Esophagus squamous epithelium (tissue), 5 donors: Measurements from ENCODE around the gene TNNI2. TPM values are rescaled to one million over a fixed set of nuclear protein-coding genes. Genes with fewer than 3 reads are reported as not detected.

ENCODE experiments used
- DNase-seq: peaks from one replicate; lab custom pipeline; 2025; lab: John Stamatoyannopoulos, UW
- H3K27ac ChIP-seq, 4 donors: fragments of 200-600 bp; sonication (generic); one replicate each; pipeline ENCODE4 v1.5.1; 2016 to 2019; ENCODE audit warnings: mild to moderate bottlenecking in 1 of 4
- H3K27me3 ChIP-seq, 4 donors: fragments of 200-600 bp; sonication (generic); 1 replicate in 3 of 4; 2 replicates in 1 of 4; pipeline versions ENCODE4 v1.5.1 to v1.6.0; 2017 to 2021; ENCODE audit warnings: antibody characterized with exemption in 1 of 4
- H3K36me3 ChIP-seq, 3 donors: fragments of 200-600 bp; sonication (generic); one replicate each; pipeline ENCODE4 v1.5.1; 2016 to 2019
- H3K4me1 ChIP-seq, 3 donors: fragments of 200-600 bp; sonication (generic); one replicate each; pipeline ENCODE4 v1.5.1; 2017 to 2019
- H3K4me3 ChIP-seq, 4 donors: fragments of 200-600 bp; sonication (generic); 1 replicate in 3 of 4; 2 replicates in 1 of 4; pipeline ENCODE4 v1.5.1; 2016 to 2019; ENCODE audit warnings: mild to moderate bottlenecking in 2 of 4, moderate library complexity in 1 of 4
- H3K9me3 ChIP-seq, 3 donors: fragments of 200-600 bp; sonication (generic); one replicate each; pipeline ENCODE4 v1.5.1; 2016 to 2019
- POLR2A ChIP-seq, 4 donors: fragments of 450-650 bp; IDR thresholded peaks; one replicate each; pipeline ENCODE4 v1.6.1; 2017; ENCODE audit warnings: antibody characterized with exemption in 4 of 4, mild to moderate bottlenecking in 4 of 4, moderate library complexity in 3 of 4
- WGBS, 2 donors: methylation state at CpG; one replicate each; pipeline ENCODE4 v1.1.5; 2018; 5-methylcytosine and 5-hydroxymethylcytosine counted together
- intact Hi-C: fragments of 100-400 bp; cut with DNase I; formaldehyde crosslinking; loops from one replicate; pipeline ENCODE4 v1.15.0; 2022
- total RNA-seq, 4 donors: library from RNA; depleted of rRNA; stranded (reverse); fragments of >200 nt; gene quantifications; one replicate each; pipeline ENCODE4 v1.1.0, GENCODE V29; 2016
- TF ChIP-seq, protein P1 (sequence below), 6 experiments: fragments of 450-650 bp in 4 of 6; fragments of 200-600 bp in 2 of 6; sonication (generic) in 2 of 6; IDR thresholded peaks; one replicate each; pipeline ENCODE4 v1.5.1; 2016 to 2019; ENCODE audit warnings: antibody characterized with exemption in 6 of 6, mild to moderate bottlenecking in 4 of 6, moderate library complexity in 4 of 6
- donor health status: DM: yes; HTN: yes; CAD: no.

TNNI2 gene
- total RNA-seq, 4 donors from 2014 or later = 14.7 to 23.8 (median 15.0) TPM; not detected in 1

DNA sequence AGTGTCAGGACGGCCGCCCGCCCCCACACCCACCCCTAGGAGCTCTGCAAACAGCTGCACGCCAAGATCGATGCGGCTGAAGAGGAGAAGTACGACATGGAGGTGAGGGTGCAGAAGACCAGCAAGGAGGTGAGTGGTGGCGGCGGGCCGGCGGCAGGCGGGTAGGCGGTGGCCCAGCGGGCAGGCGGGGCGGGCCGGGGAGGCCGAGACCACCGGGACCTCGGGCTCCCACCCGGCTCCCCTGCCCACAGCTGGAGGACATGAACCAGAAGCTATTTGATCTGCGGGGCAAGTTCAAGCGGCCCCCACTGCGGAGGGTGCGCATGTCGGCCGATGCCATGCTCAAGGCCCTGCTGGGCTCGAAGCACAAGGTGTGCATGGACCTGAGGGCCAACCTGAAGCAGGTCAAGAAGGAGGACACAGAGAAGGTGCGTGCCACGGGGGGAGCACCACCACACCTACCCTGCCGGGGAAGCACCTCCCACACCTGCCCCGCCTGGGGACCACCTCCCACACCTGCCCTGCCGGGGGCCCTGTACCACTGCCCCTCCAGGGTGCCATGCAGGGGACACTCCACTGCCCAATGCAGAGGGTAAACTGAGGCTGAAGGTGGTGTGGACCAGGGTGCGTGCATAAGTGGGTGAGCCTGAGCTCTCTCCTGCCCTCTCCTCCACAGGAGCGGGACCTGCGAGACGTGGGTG is 2.1 kb downstream of the TNNI2 start:
- no peak overlapping the region for H3K4me3 ChIP-seq
- no peak for DNase-seq
- intact Hi-C loops = loop anchor here (10.0 kb wide), 1 partner anchor 84 kb away; no protein-coding TSS in a partner anchor
- 81 to 84% methylated on average over 11 to 15 of the region's 37 CpGs for WGBS, 2 donors
- H3K27me3 ChIP-seq = no peaks in the 10 kb centered on the region
- no peaks in the 10 kb centered on the region for H3K9me3 ChIP-seq
- H3K27ac ChIP-seq = peak overlapping the region in 1 of 4 donors; percentile 49
- H3K36me3 ChIP-seq = no peaks in the 10 kb centered on the region
- H3K4me1 ChIP-seq = peaks cover 13 to 99% (median 26%) of the 10 kb centered on the region in 3 donors
- no peak for TF ChIP-seq POLR2A (IDR thresholded peaks at IDR 0.05)
- TF ChIP-seq, protein P1, sequence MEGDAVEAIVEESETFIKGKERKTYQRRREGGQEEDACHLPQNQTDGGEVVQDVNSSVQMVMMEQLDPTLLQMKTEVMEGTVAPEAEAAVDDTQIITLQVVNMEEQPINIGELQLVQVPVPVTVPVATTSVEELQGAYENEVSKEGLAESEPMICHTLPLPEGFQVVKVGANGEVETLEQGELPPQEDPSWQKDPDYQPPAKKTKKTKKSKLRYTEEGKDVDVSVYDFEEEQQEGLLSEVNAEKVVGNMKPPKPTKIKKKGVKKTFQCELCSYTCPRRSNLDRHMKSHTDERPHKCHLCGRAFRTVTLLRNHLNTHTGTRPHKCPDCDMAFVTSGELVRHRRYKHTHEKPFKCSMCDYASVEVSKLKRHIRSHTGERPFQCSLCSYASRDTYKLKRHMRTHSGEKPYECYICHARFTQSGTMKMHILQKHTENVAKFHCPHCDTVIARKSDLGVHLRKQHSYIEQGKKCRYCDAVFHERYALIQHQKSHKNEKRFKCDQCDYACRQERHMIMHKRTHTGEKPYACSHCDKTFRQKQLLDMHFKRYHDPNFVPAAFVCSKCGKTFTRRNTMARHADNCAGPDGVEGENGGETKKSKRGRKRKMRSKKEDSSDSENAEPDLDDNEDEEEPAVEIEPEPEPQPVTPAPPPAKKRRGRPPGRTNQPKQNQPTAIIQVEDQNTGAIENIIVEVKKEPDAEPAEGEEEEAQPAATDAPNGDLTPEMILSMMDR (IDR thresholded peaks at IDR 0.05) = no peak

DNA sequence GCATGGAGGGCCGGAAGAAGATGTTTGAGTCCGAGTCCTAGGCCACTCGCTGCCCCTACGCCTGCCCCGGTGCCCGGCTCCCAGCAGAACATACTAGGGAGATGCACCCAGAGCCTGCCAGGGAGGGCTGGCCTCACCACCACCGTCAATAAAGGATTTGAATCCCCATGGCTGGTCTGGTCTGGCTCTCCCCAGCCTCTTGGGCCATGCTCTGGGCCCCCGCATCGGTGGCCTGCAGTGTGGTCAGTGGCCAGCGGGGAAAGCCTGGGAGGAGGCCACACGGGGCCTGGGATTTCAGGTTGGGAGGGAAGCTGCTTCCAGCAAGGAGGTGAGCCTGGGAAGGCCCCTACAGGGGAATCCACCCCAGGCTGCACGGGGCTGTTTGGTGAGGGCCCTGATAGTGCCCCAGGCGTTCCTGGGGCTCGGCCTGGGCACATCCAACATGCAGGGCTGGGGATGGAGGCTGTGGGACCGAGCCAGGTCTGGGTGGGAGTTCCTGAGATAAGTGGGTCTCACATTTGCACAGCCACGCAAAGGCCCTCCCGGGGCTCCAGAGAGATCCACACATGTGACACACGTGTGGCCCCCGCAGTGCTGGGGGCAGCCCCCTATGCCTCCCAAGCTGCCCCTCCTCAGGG is 2.8 kb downstream of the TNNI2 start:
- peaks cover 13 to 92% (median 26%) of the 10 kb centered on the region in 3 donors for H3K4me1 ChIP-seq
- no peak for DNase-seq
- 94 to 95% methylated on average over 6 to 7 of the region's 19 CpGs for WGBS, 2 donors
- no peak overlapping the region for H3K4me3 ChIP-seq
- H3K36me3 ChIP-seq = no peaks in the 10 kb centered on the region
- H3K27ac ChIP-seq = no peak overlapping the region
- TF ChIP-seq, protein P1 (IDR thresholded peaks at IDR 0.05) = no peak
- TF ChIP-seq POLR2A (IDR thresholded peaks at IDR 0.05) = no peak
- no peaks in the 10 kb centered on the region for H3K27me3 ChIP-seq
- intact Hi-C loops = loop anchor here (10.0 kb wide), 1 partner anchor 83 kb away; no protein-coding TSS in a partner anchor
- H3K9me3 ChIP-seq = no peaks in the 10 kb centered on the region

DNA sequence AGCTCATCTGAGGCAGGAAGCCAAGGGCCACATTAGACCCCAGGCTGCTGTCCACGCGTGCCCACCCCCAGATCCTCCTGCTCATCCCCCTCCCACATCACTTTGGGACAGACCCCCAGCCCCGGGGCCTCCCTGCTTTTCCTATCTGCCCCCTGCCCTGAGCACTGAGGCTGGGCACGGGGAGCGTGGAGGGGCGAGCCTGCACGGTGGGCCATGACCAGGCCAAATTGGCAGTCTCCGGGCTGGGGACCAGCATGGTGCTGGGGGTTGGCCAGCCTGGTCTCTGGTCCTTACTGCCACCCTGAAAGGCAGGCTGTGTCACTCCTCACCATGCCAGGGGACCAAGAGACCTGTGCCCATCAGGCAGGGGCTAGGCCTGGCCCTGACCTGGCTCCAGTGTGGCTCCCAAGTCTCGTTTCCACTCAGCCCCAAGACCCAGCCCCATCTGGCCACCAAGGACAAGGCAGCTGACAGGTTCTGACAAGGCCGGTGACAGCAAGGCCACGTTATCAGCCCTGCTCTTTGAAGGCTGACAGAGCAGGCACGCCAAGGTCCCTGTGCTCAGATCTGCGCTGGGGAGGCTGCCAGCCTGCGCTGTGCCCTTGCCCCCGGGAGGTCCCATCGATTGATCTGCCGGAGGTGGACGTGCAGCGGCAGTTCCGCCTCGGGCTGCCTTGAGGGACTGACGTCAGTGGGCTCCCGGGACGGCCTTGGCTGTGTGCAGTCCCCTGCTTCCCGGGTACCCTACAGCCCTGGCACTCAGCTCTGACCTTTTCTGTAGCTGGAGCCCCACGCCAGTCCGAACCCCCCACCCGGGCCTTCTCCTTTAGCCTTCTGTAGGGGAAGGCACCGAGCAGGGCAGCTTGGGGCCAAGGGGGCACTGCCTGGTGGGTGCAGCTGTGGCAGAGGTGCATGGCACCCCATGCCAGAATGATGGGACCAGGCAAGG is 3.6 kb downstream of the TNNI2 start:
- 49 to 80% methylated on average over 2 to 3 of the region's 29 CpGs for WGBS, 2 donors
- no peak for DNase-seq
- intact Hi-C loops = loop anchor here (10.0 kb wide), 1 partner anchor 82 kb away; no protein-coding TSS in a partner anchor

DNA sequence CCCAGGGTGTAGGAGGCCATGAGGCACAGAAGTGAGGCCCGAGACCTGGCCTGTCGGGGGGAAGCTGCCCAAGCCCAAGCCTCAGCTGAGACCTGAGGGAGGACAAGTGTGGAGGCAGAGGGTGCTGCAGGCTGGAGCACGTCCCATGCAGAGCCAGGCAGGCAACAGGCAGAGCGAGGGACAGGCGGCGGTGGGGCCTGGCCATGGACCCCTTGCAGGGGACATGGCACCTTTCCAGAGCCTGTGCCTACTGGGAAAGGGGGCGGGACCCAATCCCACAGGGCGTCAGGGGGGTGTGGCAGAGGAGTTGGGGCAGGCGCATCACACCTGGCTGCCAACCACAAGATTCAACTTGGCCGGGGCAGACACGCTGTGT is 4.3 kb downstream of the TNNI2 start:
- H3K4me1 ChIP-seq = peaks cover 2 to 78% (median 15%) of the 10 kb centered on the region in 3 donors
- H3K4me3 ChIP-seq = no peak overlapping the region
- WGBS, 2 donors = 42 to 43% methylated on average over 3 to 7 of the region's 11 CpGs
- no peaks in the 10 kb centered on the region for H3K27me3 ChIP-seq
- intact Hi-C loops = loop anchor here (10.0 kb wide), 1 partner anchor 82 kb away; no protein-coding TSS in a partner anchor
- H3K27ac ChIP-seq = peak overlapping the region in 2 of 4 donors; percentile 29 to 78
- TF ChIP-seq POLR2A (IDR thresholded peaks at IDR 0.05) = no peak
- TF ChIP-seq, protein P1 (IDR thresholded peaks at IDR 0.05) = no peak
- DNase-seq = no peak
- H3K9me3 ChIP-seq = no peaks in the 10 kb centered on the region
- H3K36me3 ChIP-seq = no peaks in the 10 kb centered on the region

More for the DNA sequence above, 3.6 kb downstream of the TNNI2 start:
- H3K36me3 ChIP-seq = no peaks in the 10 kb centered on the region
- no peaks in the 10 kb centered on the region for H3K27me3 ChIP-seq
- no peak overlapping the region for H3K4me3 ChIP-seq
- H3K27ac ChIP-seq = peak overlapping the region in 2 of 4 donors; percentile 29 to 78
- H3K9me3 ChIP-seq = no peaks in the 10 kb centered on the region
- peaks cover 8 to 84% (median 21%) of the 10 kb centered on the region in 3 donors for H3K4me1 ChIP-seq
- no peak for TF ChIP-seq POLR2A (IDR thresholded peaks at IDR 0.05)
- TF ChIP-seq, protein P1 (IDR thresholded peaks at IDR 0.05) = no peak
